HG02610 (cell line): Measurements from ENCODE around the gene FCN2.
A peak's percentile ranks its signal among the peaks of the same experiment; 100 is the strongest.

Experiments used
- ATAC-seq: cut with Tn5 transposase; IDR thresholded peaks from one replicate; pipeline ENCODE4 v1.9.1; 2021; ENCODE audit warnings: mild to moderate bottlenecking, moderate library complexity; ENCODE audit not compliant: unreplicated experiment

FCN2 gene

DNA sequence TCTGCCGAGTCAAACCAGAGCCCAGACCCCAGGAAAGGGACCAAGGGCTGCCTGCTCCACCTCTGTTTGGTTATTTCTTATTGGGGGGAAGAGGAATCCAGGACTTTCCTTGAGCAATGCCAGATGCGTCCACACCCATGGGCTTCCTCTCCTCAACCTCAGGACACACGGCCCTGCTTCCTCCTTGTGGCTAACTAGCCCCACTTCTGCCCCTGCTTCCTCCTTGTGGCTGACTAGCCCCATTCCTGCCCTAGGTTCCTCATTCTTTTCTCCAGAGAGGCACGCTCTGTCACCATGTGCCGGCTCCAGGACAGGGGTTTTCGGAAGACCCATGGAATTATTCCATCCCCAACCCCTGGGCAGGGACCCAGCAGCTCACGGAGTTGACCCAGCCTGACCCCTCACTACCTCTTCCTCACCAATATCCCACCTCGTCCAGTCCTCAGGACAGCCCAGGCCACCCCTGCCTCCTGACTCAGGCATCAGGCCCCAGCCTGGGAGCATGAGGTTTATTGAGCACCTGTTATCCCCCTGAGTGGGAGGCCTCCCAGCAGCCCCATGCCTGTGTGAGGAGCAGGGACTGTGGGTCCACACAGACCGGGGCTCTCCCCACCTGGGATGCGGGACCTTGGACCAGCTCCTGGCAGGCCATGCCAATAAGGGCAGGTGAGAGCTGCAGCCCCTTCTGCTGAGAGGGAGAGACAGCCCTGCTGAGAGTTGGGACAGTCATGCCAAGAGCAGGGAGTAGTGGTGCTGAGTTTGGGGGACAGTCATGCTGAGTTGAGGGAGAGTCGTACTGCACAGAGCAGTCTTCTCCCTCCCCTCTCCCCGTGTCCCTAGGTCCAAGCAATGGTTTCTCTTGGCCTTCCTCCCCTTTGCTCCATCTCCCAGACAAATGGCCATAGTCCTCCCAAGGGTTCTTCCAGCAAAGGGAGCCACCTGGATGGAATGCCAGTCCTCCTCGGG is 48.9 kb downstream of the FCN2 start:
- ATAC-seq, result no peak

DNA sequence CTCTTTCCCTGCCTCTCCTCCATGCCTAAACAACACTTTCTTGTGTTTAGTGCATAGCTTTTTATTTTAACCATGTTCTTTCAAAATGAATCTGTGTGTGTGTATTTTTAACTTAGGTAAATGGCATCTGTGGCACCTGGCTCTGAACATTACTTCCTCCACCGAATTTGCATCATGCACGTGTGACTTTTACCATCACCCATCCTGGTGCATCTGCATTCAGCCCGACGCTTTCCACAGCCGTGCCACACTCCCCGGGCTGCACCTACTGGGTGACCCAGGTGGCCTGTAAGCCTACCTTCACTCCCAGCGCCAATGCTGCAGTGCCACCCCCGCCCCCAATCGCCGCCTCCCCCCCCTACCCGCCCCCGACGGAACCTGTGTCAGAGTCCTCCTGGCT is 49.8 kb downstream of the FCN2 start:
- ATAC-seq, result peak; percentile 45

DNA sequence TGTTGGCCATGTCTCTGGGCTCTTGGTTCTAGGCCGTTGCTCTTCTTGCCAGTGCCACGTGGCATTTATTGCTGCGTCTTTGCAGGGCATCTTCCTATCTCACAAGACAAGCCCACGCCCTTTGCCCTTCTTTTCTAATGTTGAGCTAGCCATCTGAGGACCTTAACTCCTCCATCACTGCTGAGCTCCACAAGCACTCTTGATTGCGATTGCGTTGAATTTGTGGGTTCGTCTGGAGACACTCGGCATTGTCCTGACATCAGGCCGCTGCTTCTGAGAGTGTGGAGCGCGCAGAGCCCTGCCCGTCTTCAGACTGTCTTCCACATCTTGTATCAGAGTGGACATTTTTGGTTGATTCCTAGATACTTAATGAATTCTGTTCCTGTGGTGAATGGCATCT is 51.6 kb downstream of the FCN2 start:
- no peak for ATAC-seq

DNA sequence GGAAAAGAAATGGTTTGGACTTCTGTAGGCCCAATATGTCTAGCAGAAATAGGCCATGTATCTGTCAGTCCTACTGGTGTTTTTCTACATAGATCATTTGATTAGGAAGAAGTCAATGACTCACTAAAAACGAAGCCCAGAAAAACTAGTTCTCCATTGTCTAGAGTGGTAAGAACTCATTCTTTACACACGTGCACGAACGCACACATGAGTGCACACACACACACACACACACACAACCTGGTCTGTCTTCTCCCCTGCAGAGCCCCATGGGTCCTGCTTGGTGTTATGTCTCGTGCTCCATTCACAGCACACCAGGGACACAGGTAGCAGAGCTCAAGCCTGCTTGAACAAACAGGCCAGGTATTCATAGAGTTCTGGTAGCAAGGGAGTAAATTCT is 52.0 kb downstream of the FCN2 start:
- ATAC-seq, result no peak

DNA sequence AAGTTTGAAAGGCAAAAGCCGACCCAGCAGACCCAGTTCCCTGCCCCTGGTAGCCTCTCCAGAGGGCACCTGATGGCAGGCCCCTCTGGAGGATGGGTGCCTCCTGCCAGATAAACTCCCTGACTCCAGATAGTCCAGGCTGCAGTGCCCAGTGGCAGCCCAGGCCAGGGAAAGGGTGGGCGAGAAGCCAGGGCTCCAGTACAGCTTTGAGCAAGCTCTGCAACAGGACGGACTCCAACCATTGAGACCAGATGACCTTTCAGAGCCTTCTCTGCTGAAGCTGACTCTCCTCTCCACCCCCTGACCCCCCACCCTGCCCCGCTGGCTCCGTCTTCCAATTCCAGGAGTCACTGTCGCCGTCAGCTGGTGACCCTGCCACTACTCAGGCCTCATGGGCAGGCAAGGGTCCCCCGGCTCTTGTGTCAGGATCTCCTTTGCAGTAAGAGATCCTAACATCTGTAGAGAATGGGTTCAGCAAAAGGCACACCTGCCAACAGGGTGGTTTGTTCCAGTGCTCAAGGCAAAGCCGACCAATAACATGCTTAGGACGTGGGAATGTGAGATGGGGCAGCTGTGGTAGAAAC is 52.6 kb downstream of the FCN2 start:
- no peak for ATAC-seq

DNA sequence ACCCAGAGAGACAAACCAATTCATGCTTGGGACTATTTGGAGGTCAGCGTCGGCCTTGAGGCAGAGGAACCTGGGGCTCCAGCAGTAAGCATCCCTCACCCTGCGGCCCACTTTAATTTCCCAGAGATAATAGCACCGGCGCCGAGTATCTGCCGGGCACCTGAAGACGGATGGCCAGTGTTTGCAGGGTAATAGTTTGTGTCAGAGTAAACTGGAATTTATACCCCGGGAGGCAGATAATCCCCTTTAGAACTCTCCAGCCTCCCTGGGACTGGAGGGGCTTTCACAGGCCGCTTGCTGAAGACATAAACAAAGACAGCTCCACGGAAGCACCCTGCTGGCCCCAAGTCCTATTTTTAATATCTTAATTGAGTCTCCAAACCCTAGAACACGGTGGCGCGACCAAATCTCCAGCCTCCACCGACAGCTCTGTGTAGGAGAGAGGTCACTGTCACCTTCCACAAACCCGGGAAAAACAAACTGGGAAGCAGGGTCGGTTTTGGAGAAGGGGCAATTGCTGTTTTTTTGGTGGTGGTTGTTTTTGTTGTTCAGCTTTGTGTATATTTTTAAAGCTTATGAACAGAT is 54.5 kb downstream of the FCN2 start:
- no peak for ATAC-seq

DNA sequence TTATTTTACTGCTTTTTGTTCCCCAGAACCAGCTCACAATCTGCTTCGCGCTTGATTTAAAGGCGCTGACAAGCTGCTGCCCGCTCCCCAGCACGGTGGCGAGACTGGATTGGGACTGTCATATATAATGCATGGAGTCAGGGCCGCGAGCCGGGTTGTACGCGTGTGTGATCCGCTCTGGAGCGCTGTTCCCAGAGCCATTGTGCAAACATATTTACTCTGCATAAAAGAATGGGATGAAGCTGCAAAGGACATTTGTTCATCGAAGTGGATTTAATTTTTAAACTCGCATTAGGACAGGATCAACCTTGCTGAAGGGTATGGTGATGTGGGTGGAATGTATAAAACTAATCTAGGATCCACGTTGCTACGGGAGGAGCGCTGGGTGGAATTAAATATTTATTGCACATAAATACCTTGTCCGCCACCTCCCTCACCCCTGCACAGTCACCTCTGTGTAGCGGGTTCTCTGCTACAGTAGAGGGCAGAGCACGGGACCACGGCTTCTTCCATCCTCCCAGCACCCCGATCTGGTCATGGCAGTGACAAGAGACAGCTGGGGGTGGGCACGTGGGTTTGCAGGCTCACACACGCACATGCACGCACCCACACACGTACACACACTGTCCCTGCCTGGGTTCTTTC is 55.2 kb downstream of the FCN2 start:
- no peak for ATAC-seq

DNA sequence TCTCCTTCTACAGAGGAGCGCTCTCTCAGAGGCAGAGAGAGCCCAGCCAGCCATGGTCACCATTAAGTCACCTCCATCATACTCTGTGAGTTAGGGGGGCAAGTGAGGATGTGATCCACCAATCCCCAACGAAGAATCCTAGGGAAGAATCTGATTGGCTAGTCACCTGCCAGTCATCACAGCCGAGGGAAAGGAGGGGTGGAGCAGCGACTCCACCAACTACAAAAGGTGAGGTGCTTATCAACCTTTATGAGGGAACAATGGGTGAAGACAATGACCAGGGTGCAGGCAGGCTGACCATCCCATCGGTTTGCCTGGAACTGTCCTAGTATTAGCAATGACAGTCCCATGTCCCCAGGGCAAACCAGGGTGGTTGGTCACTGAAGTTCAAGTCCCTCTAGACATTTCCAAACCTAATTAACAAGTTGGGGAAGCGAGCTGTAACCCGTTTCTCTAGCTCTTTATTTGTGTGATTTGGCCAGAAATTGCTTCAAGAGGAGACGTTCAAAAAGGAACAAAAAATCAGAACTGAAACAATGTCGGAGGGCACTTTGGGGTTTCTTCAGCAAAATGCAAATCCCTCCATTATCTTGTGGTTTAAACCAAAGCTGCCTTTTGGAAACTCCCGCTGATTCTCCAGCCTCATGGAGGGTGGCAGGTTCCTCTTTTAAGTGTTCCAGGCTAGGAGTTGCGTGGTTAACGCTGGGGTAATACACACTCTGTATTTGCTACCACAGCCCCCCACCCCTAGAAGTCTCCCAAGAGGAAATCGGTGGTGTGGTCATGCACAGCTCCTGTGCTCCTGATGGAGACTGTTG is 55.9 kb downstream of the FCN2 start:
- ATAC-seq, result peak; percentile 52
